KMS-11 (cell line): Measurements from ENCODE around the gene RNF166.

Experiments used
- H2AFZ ChIP-seq: fragments of 200-600 bp; sonication (generic); 2 replicates; pipeline ENCODE4 v1.6.1; 2016; ENCODE audit warnings: antibody characterized with exemption, mixed run types, low read depth
- H3K27ac ChIP-seq: fragments of 200-600 bp; sonication (generic); 2 replicates; pipeline ENCODE4 v1.6.1; 2016; ENCODE audit warnings: mild to moderate bottlenecking, mixed run types
- H3K27me3 ChIP-seq: fragments of 200-600 bp; sonication (generic); 2 replicates; pipeline ENCODE4 v1.6.1; 2017; ENCODE audit warnings: mild to moderate bottlenecking, low read depth, mixed run types, moderate library complexity; ENCODE audit not compliant: insufficient read depth
- H3K36me3 ChIP-seq: fragments of 200-600 bp; sonication (generic); 2 replicates; pipeline ENCODE4 v1.6.1; 2017; ENCODE audit warnings: mild to moderate bottlenecking, mixed run types; ENCODE audit not compliant: insufficient read depth
- H3K4me1 ChIP-seq: fragments of 200-600 bp; sonication (generic); 2 replicates; pipeline ENCODE4 v1.6.1; 2016; ENCODE audit warnings: mild to moderate bottlenecking, low read depth, mixed run types; ENCODE audit not compliant: poor library complexity, severe bottlenecking
- H3K4me2 ChIP-seq: fragments of 200-600 bp; sonication (generic); 2 replicates; pipeline ENCODE4 v1.7.0; 2016; ENCODE audit warnings: mild to moderate bottlenecking, mixed run types
- H3K4me3 ChIP-seq: fragments of 200-600 bp; sonication (generic); IDR thresholded peaks from 2 replicates; pipeline ENCODE4 v1.6.1; 2017; ENCODE audit warnings: low read depth, low read length, mixed read lengths; ENCODE audit not compliant: insufficient read depth
- H3K79me2 ChIP-seq: fragments of 200-600 bp; sonication (generic); 2 replicates; pipeline ENCODE4 v1.6.1; 2016; ENCODE audit warnings: low read depth, mixed run types; ENCODE audit not compliant: insufficient read depth
- H3K9ac ChIP-seq: fragments of 200-600 bp; sonication (generic); 2 replicates; pipeline ENCODE4 v1.6.1; 2016; ENCODE audit warnings: mild to moderate bottlenecking, mixed run types
- H4K20me1 ChIP-seq: fragments of 200-600 bp; sonication (generic); 2 replicates; pipeline ENCODE4 v1.6.1; 2016; ENCODE audit warnings: mild to moderate bottlenecking, mixed run types; ENCODE audit not compliant: insufficient read depth
- TF ChIP-seq, protein P1 (sequence below): fragments of 200-600 bp; sonication (generic); conservative IDR thresholded peaks from 2 replicates; pipeline ENCODE4 v1.6.1; 2017; ENCODE audit warnings: low read depth, mild to moderate bottlenecking, antibody characterized with exemption, low read length, moderate library complexity, mixed read lengths

RNF166 gene

GRCh38 chr16:88667461-88667860 is 38.7 kb downstream of the RNF166 start:
- Histone ChIP-seq H3K79me2 (no peaks in the 10 kb centered on the region; the same call in 1 of the 2 replicates), H2AFZ (no peak overlapping the region), H3K4me3 (no peak overlapping the region), H3K36me3 (no peaks in the 10 kb centered on the region), H3K27ac (no peak overlapping the region), H3K27me3 (no peaks in the 10 kb centered on the region), H3K9ac (no peak overlapping the region), H3K4me2 (no peak overlapping the region), H4K20me1 (no peaks in the 10 kb centered on the region), H3K4me1 (peaks cover 5% of the 10 kb centered on the region)
- TF ChIP-seq, protein P1, sequence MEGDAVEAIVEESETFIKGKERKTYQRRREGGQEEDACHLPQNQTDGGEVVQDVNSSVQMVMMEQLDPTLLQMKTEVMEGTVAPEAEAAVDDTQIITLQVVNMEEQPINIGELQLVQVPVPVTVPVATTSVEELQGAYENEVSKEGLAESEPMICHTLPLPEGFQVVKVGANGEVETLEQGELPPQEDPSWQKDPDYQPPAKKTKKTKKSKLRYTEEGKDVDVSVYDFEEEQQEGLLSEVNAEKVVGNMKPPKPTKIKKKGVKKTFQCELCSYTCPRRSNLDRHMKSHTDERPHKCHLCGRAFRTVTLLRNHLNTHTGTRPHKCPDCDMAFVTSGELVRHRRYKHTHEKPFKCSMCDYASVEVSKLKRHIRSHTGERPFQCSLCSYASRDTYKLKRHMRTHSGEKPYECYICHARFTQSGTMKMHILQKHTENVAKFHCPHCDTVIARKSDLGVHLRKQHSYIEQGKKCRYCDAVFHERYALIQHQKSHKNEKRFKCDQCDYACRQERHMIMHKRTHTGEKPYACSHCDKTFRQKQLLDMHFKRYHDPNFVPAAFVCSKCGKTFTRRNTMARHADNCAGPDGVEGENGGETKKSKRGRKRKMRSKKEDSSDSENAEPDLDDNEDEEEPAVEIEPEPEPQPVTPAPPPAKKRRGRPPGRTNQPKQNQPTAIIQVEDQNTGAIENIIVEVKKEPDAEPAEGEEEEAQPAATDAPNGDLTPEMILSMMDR = no peak

DNA sequence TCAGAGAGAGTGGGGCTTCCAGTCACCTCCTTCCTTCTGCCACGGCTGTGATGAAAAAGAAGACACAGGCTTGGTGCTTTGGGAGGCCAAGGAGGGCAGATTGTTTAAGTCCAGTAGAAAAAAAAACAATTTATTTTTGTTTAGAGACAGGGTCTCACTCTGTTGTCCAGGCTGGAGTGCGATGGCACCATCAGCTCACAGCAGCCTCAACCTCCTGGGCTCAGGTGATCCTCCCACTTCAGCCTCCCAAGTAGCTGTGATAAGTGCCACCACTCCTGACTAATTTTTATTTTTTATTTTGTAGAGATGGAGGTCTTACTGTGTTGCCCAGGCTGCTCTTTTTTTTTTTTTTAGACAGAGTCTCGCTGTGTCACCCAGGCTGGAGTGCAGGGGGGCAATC is 40.6 kb downstream of the RNF166 start:
- no peak overlapping the region for H3K4me2 ChIP-seq
- TF ChIP-seq, protein P1 = no peak
- H3K36me3 ChIP-seq = no peaks in the 10 kb centered on the region
- H2AFZ ChIP-seq = no peak overlapping the region
- H3K9ac ChIP-seq = no peak overlapping the region
- no peak overlapping the region for H3K4me3 ChIP-seq
- H3K27me3 ChIP-seq = no peaks in the 10 kb centered on the region
- H4K20me1 ChIP-seq = no peaks in the 10 kb centered on the region
- no peaks in the 10 kb centered on the region; the same call in 1 of the 2 replicates for H3K79me2 ChIP-seq
- peaks cover 11% of the 10 kb centered on the region for H3K4me1 ChIP-seq
- no peak overlapping the region for H3K27ac ChIP-seq

GRCh38 chr16:88665148-88665547 is 41.1 kb downstream of the RNF166 start:
- Histone ChIP-seq H3K4me1 (peaks cover 11% of the 10 kb centered on the region), H3K79me2 (peaks cover 1% of the 10 kb centered on the region; the same call in 1 of the 2 replicates), H3K9ac (no peak overlapping the region), H3K27me3 (no peaks in the 10 kb centered on the region), H4K20me1 (no peaks in the 10 kb centered on the region), H3K27ac (no peak overlapping the region), H3K4me3 (no peak overlapping the region), H3K36me3 (no peaks in the 10 kb centered on the region), H3K4me2 (no peak overlapping the region), H2AFZ (no peak overlapping the region)
- TF ChIP-seq, protein P1 = no peak

GRCh38 chr16:88662843-88663606 is 43.2 kb downstream of the RNF166 start, which contains the start of gene MVD:
Gene MVD, minus strand, starts transcription at chr16:88663091. Its CDS starts 11 bp downstream, at chr16:88663080.
- H3K36me3 ChIP-seq = no peaks in the 10 kb centered on the region
- TF ChIP-seq, protein P1 = no peak; the same call in 1 of the 2 replicates
- H3K4me1 ChIP-seq = peaks cover 11% of the 10 kb centered on the region
- peaks cover 10% of the 10 kb centered on the region; the same call in 1 of the 2 replicates for H3K79me2 ChIP-seq
- H3K27me3 ChIP-seq = no peaks in the 10 kb centered on the region
- peak within 1 kb of the TSS; percentile 88 for H2AFZ ChIP-seq
- no peaks in the 10 kb centered on the region for H4K20me1 ChIP-seq
- peak within 1 kb of the TSS; percentile 87 for H3K4me2 ChIP-seq
- no peak within 1 kb of the TSS for H3K4me3 ChIP-seq
- H3K27ac ChIP-seq = no peak within 1 kb of the TSS
- H3K9ac ChIP-seq = peak within 1 kb of the TSS; percentile 63
